WTC11 (cell line): ENCODE data around the gene RTN4RL1. TPM values are rescaled to one million over a fixed set of nuclear protein-coding genes. Genes with fewer than 3 reads are reported as not detected.

Experiments
- ATAC-seq: fragments of 200-7000 bp; cut with Tn5 transposase; 2 replicates; pipeline ENCODE4 v1.10.0; 2021; ENCODE audit warnings: mild to moderate bottlenecking, moderate library complexity
- CTCF ChIA-PET: fragments of 300-600 bp; sonication (Branson Sonifier 250); formaldehyde crosslinking; loops from one replicate; lab custom pipeline; 2021; ENCODE audit warnings: antibody characterized with exemption; lab: Charles Lee
- POLR2A ChIA-PET: fragments of 350-600 bp; sonication (Branson Sonifier 250); formaldehyde crosslinking; loops from one replicate; lab custom pipeline; 2021; ENCODE audit warnings: antibody characterized with exemption; lab: Charles Lee
- DNase-seq: peaks from one replicate; pipeline ENCODE4 v3.0.0; 2021; ENCODE audit warnings: low spot score
- H3K27ac Mint-ChIP-seq: 2 replicates; pipeline ENCODE4 v1.8.0; 2021; ENCODE audit warnings: mixed read lengths
- H3K27me3 Mint-ChIP-seq: 2 replicates; pipeline ENCODE4 v1.8.0; 2021; ENCODE audit warnings: low read depth, mild to moderate bottlenecking, moderate library complexity, mixed read lengths
- H3K36me3 Mint-ChIP-seq: 2 replicates; pipeline ENCODE4 v1.8.0; 2021; ENCODE audit warnings: mixed read lengths
- H3K4me1 Mint-ChIP-seq: 2 replicates; pipeline ENCODE4 v1.8.0; 2022; ENCODE audit warnings: mixed read lengths
- H3K4me3 Mint-ChIP-seq: 2 replicates; pipeline ENCODE4 v1.8.0; 2021; ENCODE audit warnings: mild to moderate bottlenecking, moderate library complexity, mixed read lengths
- H3K9me3 Mint-ChIP-seq: 2 replicates; pipeline ENCODE4 v1.8.0; 2021; ENCODE audit warnings: mixed read lengths
- ESRRA ChIP-seq: sonication (generic); formaldehyde crosslinking; IDR thresholded peaks from 2 replicates; pipeline ENCODE4 v1.8.1; 2022; ENCODE audit warnings: mild to moderate bottlenecking, missing genetic modification reagents, borderline replicate concordance
- GRHL2 ChIP-seq: fragments of 250-450 bp; sonication (Bioruptor Pico); IDR thresholded peaks from 2 replicates; pipeline ENCODE4 v1.8.0; 2022; ENCODE audit warnings: mild to moderate bottlenecking, moderate library complexity; ENCODE audit not compliant: insufficient replicate concordance, severe bottlenecking
- GTF2I ChIP-seq: fragments of 250-450 bp; sonication (Bioruptor Pico); conservative IDR thresholded peaks from 2 replicates; pipeline ENCODE4 v1.4.0; 2021; ENCODE audit warnings: mild to moderate bottlenecking
- ZNF396 ChIP-seq: fragments of 250-450 bp; sonication (Bioruptor Pico); IDR thresholded peaks from 2 replicates; pipeline ENCODE4 v1.8.0; 2021; ENCODE audit warnings: mild to moderate bottlenecking, moderate library complexity, borderline replicate concordance
- ZNF671 ChIP-seq: fragments of 250-450 bp; sonication (Bioruptor Pico); IDR thresholded peaks from 2 replicates; pipeline ENCODE4 v1.8.0; 2021; ENCODE audit warnings: mild to moderate bottlenecking
- total RNA-seq: library from RNA; stranded (reverse); gene quantifications from 3 replicates; pipeline ENCODE4 v1.2.3, GENCODE V29; 2021
- TF ChIP-seq, protein P1 (sequence below): sonication (generic); formaldehyde crosslinking; IDR thresholded peaks from 2 replicates; pipeline ENCODE4 v1.8.0; 2022; ENCODE audit warnings: missing genetic modification reagents
- TF ChIP-seq, protein P2 (sequence below): sonication (generic); formaldehyde crosslinking; IDR thresholded peaks from 2 replicates; pipeline ENCODE4 v1.8.0; 2022; ENCODE audit warnings: mild to moderate bottlenecking, missing genetic modification reagents
- TF ChIP-seq, protein P3 (sequence below): sonication (generic); formaldehyde crosslinking; IDR thresholded peaks from 2 replicates; pipeline ENCODE4 v1.8.0; 2022; ENCODE audit warnings: mild to moderate bottlenecking, missing genetic modification reagents
- TF ChIP-seq, protein P4 (sequence below): sonication (generic); formaldehyde crosslinking; IDR thresholded peaks from 2 replicates; pipeline ENCODE4 v1.8.0; 2023; ENCODE audit warnings: mild to moderate bottlenecking, missing genetic modification reagents
- TF ChIP-seq, protein P5 (sequence below): sonication (generic); formaldehyde crosslinking; IDR thresholded peaks from 2 replicates; pipeline ENCODE4 v1.8.1; 2022; ENCODE audit warnings: low read depth, missing genetic modification reagents, borderline replicate concordance

RTN4RL1 gene
- total RNA-seq, 1 experiment from 2014 or later, result 0.72 TPM

DNA sequence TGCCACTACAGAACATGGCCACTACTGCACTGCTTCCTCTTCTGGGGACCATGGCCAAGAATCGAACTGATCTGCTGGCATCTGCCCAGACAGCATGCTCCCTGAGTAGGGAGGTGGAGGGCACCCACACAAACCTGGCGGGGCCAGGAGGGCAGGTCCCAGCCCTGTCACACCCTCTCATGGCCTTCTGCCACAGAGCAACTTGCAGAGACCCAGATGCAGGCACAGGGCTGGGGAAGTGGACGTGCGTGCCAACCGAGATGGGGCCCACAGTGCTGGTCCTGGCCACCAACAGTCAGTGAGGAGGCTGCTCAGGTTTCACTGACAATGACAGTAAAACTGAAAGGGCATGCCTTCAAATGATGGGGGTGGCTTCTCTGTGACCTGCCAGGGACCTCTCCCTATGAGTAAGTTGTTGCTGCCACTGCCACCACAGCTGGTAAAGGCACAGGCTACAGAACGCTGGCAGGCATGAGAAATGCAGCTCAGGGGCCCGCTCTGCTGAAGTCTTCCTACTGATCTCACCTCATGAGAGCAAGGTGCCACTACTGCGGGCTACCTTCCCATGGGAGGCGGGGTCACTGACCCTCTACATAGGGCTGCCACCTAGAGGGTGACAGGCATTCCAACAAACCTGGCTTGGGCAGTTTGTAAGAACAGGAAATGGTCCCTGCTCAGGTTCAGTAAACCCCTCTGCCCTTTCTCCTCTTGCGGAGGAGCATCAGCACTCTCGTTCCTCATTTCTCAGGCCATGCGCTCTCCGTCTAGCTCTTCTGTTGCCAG lies 45.3 kb upstream of the RTN4RL1 start:
- CTCF ChIA-PET, result interaction anchor here (0.6 to 11.0 kb wide), 7 partner anchors 10 to 174 kb away, joined by 3 to 96 read pairs (median 4); partner anchors contain the start of gene HIC1
- no peaks in the 10 kb centered on the region; the same call in 1 of the 2 replicates for H3K36me3 Mint-ChIP-seq
- H3K9me3 Mint-ChIP-seq, result no peaks in the 10 kb centered on the region
- no peak overlapping the region for H3K4me3 Mint-ChIP-seq
- peak; percentile 58 for DNase-seq
- no peaks in the 10 kb centered on the region for H3K27me3 Mint-ChIP-seq
- POLR2A ChIA-PET, result interaction anchor here (0.6 kb wide), 1 partner anchor 140 kb away, joined by 5 read pairs; no protein-coding TSS in a partner anchor
- TF ChIP-seq, protein P1, sequence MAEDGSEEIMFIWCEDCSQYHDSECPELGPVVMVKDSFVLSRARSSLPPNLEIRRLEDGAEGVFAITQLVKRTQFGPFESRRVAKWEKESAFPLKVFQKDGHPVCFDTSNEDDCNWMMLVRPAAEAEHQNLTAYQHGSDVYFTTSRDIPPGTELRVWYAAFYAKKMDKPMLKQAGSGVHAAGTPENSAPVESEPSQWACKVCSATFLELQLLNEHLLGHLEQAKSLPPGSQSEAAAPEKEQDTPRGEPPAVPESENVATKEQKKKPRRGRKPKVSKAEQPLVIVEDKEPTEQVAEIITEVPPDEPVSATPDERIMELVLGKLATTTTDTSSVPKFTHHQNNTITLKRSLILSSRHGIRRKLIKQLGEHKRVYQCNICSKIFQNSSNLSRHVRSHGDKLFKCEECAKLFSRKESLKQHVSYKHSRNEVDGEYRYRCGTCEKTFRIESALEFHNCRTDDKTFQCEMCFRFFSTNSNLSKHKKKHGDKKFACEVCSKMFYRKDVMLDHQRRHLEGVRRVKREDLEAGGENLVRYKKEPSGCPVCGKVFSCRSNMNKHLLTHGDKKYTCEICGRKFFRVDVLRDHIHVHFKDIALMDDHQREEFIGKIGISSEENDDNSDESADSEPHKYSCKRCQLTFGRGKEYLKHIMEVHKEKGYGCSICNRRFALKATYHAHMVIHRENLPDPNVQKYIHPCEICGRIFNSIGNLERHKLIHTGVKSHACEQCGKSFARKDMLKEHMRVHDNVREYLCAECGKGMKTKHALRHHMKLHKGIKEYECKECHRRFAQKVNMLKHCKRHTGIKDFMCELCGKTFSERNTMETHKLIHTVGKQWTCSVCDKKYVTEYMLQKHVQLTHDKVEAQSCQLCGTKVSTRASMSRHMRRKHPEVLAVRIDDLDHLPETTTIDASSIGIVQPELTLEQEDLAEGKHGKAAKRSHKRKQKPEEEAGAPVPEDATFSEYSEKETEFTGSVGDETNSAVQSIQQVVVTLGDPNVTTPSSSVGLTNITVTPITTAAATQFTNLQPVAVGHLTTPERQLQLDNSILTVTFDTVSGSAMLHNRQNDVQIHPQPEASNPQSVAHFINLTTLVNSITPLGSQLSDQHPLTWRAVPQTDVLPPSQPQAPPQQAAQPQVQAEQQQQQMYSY, result peak; percentile 44
- no peak for TF ChIP-seq GRHL2 (CRISPR knock-in tag)
- TF ChIP-seq, protein P2, sequence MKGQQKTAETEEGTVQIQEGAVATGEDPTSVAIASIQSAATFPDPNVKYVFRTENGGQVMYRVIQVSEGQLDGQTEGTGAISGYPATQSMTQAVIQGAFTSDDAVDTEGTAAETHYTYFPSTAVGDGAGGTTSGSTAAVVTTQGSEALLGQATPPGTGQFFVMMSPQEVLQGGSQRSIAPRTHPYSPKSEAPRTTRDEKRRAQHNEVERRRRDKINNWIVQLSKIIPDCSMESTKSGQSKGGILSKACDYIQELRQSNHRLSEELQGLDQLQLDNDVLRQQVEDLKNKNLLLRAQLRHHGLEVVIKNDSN (CRISPR knock-in tag), result no peak
- ATAC-seq, result peak; percentile 84
- peaks cover 12% of the 10 kb centered on the region for H3K4me1 Mint-ChIP-seq
- H3K27ac Mint-ChIP-seq, result peak overlapping the region; percentile 75

DNA sequence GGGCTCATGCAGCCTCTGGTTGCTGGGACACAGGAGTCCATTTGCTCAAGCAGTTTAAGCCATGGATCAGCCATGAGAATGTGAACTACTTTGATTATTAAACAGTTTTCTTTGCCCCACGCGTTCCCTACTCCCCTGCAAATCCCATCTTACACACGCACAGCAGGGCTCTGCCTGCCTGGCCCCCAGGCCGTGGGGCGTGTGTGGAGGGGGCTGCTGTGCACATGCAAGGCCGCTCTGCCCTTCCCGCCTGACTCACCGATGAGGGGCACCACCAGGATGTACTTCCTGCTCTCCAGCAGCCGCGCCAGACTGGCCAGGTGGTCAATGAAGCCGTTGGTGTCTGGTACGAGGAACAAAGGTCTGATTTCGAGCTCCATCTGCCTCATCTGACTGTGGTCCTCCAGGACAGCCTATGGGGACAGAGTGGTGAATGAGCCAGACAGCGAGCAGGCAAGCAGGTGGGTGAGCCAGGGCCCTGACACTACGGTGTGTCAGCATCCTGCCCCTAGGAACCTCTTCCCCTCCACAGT lies 43.5 kb upstream of the RTN4RL1 start:
- ATAC-seq (no peak), DNase-seq (no peak)
- TF ChIP-seq, protein P3, sequence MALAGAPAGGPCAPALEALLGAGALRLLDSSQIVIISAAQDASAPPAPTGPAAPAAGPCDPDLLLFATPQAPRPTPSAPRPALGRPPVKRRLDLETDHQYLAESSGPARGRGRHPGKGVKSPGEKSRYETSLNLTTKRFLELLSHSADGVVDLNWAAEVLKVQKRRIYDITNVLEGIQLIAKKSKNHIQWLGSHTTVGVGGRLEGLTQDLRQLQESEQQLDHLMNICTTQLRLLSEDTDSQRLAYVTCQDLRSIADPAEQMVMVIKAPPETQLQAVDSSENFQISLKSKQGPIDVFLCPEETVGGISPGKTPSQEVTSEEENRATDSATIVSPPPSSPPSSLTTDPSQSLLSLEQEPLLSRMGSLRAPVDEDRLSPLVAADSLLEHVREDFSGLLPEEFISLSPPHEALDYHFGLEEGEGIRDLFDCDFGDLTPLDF (CRISPR knock-in tag), result no peak
- TF ChIP-seq GTF2I (CRISPR knock-in tag) (no peak), ZNF396 (CRISPR knock-in tag) (no peak), ESRRA (CRISPR knock-in tag) (no peak), ZNF671 (CRISPR knock-in tag) (no peak)
- TF ChIP-seq, protein P4, sequence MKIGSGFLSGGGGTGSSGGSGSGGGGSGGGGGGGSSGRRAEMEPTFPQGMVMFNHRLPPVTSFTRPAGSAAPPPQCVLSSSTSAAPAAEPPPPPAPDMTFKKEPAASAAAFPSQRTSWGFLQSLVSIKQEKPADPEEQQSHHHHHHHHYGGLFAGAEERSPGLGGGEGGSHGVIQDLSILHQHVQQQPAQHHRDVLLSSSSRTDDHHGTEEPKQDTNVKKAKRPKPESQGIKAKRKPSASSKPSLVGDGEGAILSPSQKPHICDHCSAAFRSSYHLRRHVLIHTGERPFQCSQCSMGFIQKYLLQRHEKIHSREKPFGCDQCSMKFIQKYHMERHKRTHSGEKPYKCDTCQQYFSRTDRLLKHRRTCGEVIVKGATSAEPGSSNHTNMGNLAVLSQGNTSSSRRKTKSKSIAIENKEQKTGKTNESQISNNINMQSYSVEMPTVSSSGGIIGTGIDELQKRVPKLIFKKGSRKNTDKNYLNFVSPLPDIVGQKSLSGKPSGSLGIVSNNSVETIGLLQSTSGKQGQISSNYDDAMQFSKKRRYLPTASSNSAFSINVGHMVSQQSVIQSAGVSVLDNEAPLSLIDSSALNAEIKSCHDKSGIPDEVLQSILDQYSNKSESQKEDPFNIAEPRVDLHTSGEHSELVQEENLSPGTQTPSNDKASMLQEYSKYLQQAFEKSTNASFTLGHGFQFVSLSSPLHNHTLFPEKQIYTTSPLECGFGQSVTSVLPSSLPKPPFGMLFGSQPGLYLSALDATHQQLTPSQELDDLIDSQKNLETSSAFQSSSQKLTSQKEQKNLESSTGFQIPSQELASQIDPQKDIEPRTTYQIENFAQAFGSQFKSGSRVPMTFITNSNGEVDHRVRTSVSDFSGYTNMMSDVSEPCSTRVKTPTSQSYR (CRISPR knock-in tag), result no peak
- TF ChIP-seq, protein P5, sequence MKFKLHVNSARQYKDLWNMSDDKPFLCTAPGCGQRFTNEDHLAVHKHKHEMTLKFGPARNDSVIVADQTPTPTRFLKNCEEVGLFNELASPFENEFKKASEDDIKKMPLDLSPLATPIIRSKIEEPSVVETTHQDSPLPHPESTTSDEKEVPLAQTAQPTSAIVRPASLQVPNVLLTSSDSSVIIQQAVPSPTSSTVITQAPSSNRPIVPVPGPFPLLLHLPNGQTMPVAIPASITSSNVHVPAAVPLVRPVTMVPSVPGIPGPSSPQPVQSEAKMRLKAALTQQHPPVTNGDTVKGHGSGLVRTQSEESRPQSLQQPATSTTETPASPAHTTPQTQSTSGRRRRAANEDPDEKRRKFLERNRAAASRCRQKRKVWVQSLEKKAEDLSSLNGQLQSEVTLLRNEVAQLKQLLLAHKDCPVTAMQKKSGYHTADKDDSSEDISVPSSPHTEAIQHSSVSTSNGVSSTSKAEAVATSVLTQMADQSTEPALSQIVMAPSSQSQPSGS, result no peak
- Mint-ChIP-seq H3K27me3 (no peaks in the 10 kb centered on the region), H3K4me3 (no peak overlapping the region), H3K36me3 (peaks cover 3% of the 10 kb centered on the region), H3K27ac (peak overlapping the region; percentile 45), H3K4me1 (peaks cover 20% of the 10 kb centered on the region), H3K9me3 (no peaks in the 10 kb centered on the region)
- ChIA-PET CTCF (interaction anchor here (0.9 to 11.0 kb wide), 5 partner anchors 12 to 314 kb away, joined by 3 to 96 read pairs (median 6); partner anchors contain the start of gene HIC1), POLR2A (interaction anchor here (0.7 kb wide), 1 partner anchor 25 kb away, joined by 4 read pairs; no protein-coding TSS in a partner anchor)
